H9 (cell line): ENCODE results near the gene UTP14A. TPM values are rescaled to one million over a fixed set of nuclear protein-coding genes. Genes with fewer than 3 reads are reported as not detected.
A peak's percentile ranks its signal among the peaks of the same experiment; 100 is the strongest.

Experiments
- DNase-seq: peaks from one replicate; pipeline ENCODE4 v3.0.0-alpha.2; 2017
- H2AFZ ChIP-seq: one replicate; pipeline ENCODE4 v1.6.1; 2013; ENCODE audit warnings: mild to moderate bottlenecking, low read length, control low read depth, moderate library complexity
- H2AK5ac ChIP-seq: 2 replicates; pipeline ENCODE4 v1.6.1; 2013; ENCODE audit warnings: low read length, control low read depth, mixed read lengths; ENCODE audit not compliant: insufficient read length
- H2BK120ac ChIP-seq: one replicate; pipeline ENCODE4 v1.6.1; 2013; ENCODE audit warnings: low read depth, mild to moderate bottlenecking, low read length, control low read depth, inconsistent platforms; ENCODE audit not compliant: poor library complexity, severe bottlenecking
- H2BK12ac ChIP-seq: 2 replicates; pipeline ENCODE4 v1.6.1; 2013; ENCODE audit warnings: low read length, control low read depth, mixed read lengths, low read depth; ENCODE audit not compliant: insufficient read length
- H2BK15ac ChIP-seq: 2 replicates; pipeline ENCODE4 v1.6.1; 2013; ENCODE audit warnings: low read depth, low read length, control low read depth
- H2BK20ac ChIP-seq: one replicate; pipeline ENCODE4 v1.6.1; 2013; ENCODE audit warnings: low read depth, mild to moderate bottlenecking, low read length, control low read depth, inconsistent platforms; ENCODE audit not compliant: poor library complexity, severe bottlenecking
- H2BK5ac ChIP-seq: 2 replicates; pipeline ENCODE4 v1.6.1; 2013; ENCODE audit warnings: low read length, control low read depth, mixed read lengths; ENCODE audit not compliant: insufficient read length
- H3K14ac ChIP-seq: 2 replicates; pipeline ENCODE4 v1.6.1; 2013; ENCODE audit warnings: low read length, control low read depth; ENCODE audit not compliant: insufficient read depth
- H3K18ac ChIP-seq: 2 replicates; pipeline ENCODE4 v1.6.1; 2013; ENCODE audit warnings: low read depth, mild to moderate bottlenecking, mixed read lengths, low read length, control low read depth; ENCODE audit not compliant: insufficient read length
- H3K23ac ChIP-seq: 2 replicates; pipeline ENCODE4 v1.6.1; 2013; ENCODE audit warnings: low read length, control low read depth, mixed read lengths, low read depth; ENCODE audit not compliant: insufficient read length
- H3K23me2 ChIP-seq: 2 replicates; pipeline ENCODE4 v1.6.1; 2013; ENCODE audit warnings: low read depth, mild to moderate bottlenecking, mixed read lengths, low read length, control low read depth; ENCODE audit not compliant: insufficient read length, poor library complexity, severe bottlenecking
- H3K27ac ChIP-seq: 2 replicates; pipeline ENCODE4 v1.5.1; 2013; ENCODE audit warnings: low read length, control low read depth, mixed read lengths, low read depth; ENCODE audit not compliant: insufficient read length
- H3K27me3 ChIP-seq: 2 replicates; pipeline ENCODE4 v1.6.1; 2013; ENCODE audit warnings: low read length, control low read depth, inconsistent platforms; ENCODE audit not compliant: insufficient read depth
- H3K4ac ChIP-seq: 2 replicates; pipeline ENCODE4 v1.6.1; 2013; ENCODE audit warnings: low read depth, mild to moderate bottlenecking, control low read depth, inconsistent platforms, low read length, moderate library complexity
- H3K4me1 ChIP-seq: 2 replicates; pipeline ENCODE4 v1.6.1; 2013; ENCODE audit warnings: low read length, control low read depth, inconsistent platforms; ENCODE audit not compliant: insufficient read depth
- H3K4me2 ChIP-seq: 2 replicates; pipeline ENCODE4 v1.6.1; 2013; ENCODE audit warnings: low read length, control low read depth, mixed read lengths; ENCODE audit not compliant: insufficient read length, insufficient read depth
- H3K56ac ChIP-seq: 2 replicates; pipeline ENCODE4 v1.6.1; 2013; ENCODE audit warnings: low read depth, mild to moderate bottlenecking, mixed read lengths, low read length, control low read depth; ENCODE audit not compliant: insufficient read length
- H3K79me1 ChIP-seq: 2 replicates; pipeline ENCODE4 v1.6.1; 2013; ENCODE audit warnings: low read depth, mild to moderate bottlenecking, moderate library complexity, low read length, control low read depth, inconsistent platforms; ENCODE audit not compliant: insufficient read depth, poor library complexity, severe bottlenecking
- H3K79me2 ChIP-seq: 2 replicates; pipeline ENCODE4 v1.6.1; 2013; ENCODE audit warnings: low read length, control low read depth, inconsistent platforms; ENCODE audit not compliant: insufficient read depth
- H3K9ac ChIP-seq: 2 replicates; pipeline ENCODE4 v1.6.1; 2013; ENCODE audit warnings: low read length, control low read depth, mixed read lengths; ENCODE audit not compliant: insufficient read length; ENCODE audit errors: extremely low read depth
- H3K9me3 ChIP-seq: one replicate; pipeline ENCODE4 v1.6.1; 2013; ENCODE audit warnings: low read depth, low read length, inconsistent platforms; ENCODE audit not compliant: control insufficient read depth
- H3T11ph ChIP-seq: one replicate; pipeline ENCODE4 v1.6.1; 2013; ENCODE audit warnings: mild to moderate bottlenecking, low read length, control low read depth, inconsistent platforms
- H4K20me1 ChIP-seq: one replicate; pipeline ENCODE4 v1.6.1; 2013; ENCODE audit not compliant: control insufficient read depth, insufficient read length, insufficient read depth
- H4K5ac ChIP-seq: 2 replicates; pipeline ENCODE4 v1.6.1; 2013; ENCODE audit warnings: low read depth, mild to moderate bottlenecking, mixed read lengths, low read length, control low read depth; ENCODE audit not compliant: insufficient read length
- H4K8ac ChIP-seq: replicated peaks from 2 replicates; pipeline ENCODE4 v1.6.1; 2013; ENCODE audit warnings: low read length, control low read depth, mixed read lengths, low read depth; ENCODE audit not compliant: insufficient read length
- H4K91ac ChIP-seq: 2 replicates; pipeline ENCODE4 v1.6.1; 2013; ENCODE audit warnings: low read depth, mild to moderate bottlenecking, moderate library complexity, mixed read lengths, low read length, control low read depth; ENCODE audit not compliant: insufficient read length
- H3K27ac Mint-ChIP-seq, 3 experiments: 2 replicates in 2 of 3; 3 replicates in 1 of 3; pipeline ENCODE4 v1.8.0; 2020 to 2021; ENCODE audit warnings: mixed read lengths in 3 of 3, mild to moderate bottlenecking in 1 of 3, moderate library complexity in 1 of 3
- H3K27me3 Mint-ChIP-seq: 2 replicates; pipeline ENCODE4 v1.8.0; 2021; ENCODE audit warnings: low read depth, mild to moderate bottlenecking, moderate library complexity, mixed read lengths
- H3K36me3 Mint-ChIP-seq, 3 experiments: 2 replicates in 2 of 3; 3 replicates in 1 of 3; pipeline ENCODE4 v1.8.0; 2020 to 2021; ENCODE audit warnings: low read depth in 3 of 3, mixed read lengths in 3 of 3; ENCODE audit not compliant: insufficient read depth in 1 of 3
- H3K4me1 Mint-ChIP-seq, 2 experiments: 2 replicates each; pipeline ENCODE4 v1.8.0; 2020; ENCODE audit warnings: mixed read lengths in 2 of 2
- H3K4me3 Mint-ChIP-seq, 2 experiments: 2 replicates in 1 of 2; 3 replicates in 1 of 2; pipeline ENCODE4 v1.8.0; 2020 to 2021; ENCODE audit warnings: mild to moderate bottlenecking in 2 of 2, mixed read lengths in 2 of 2, moderate library complexity in 1 of 2
- H3K9me3 Mint-ChIP-seq, 2 experiments: 2 replicates in 1 of 2; 3 replicates in 1 of 2; pipeline ENCODE4 v1.8.0; 2020; ENCODE audit warnings: mild to moderate bottlenecking in 2 of 2, mixed read lengths in 2 of 2, moderate library complexity in 1 of 2
- CTCF ChIP-seq: fragments of 200-600 bp; sonication (generic); conservative IDR thresholded peaks from 3 replicates; pipeline ENCODE4 v1.8.0; 2021; ENCODE audit warnings: antibody characterized with exemption, mild to moderate bottlenecking
- WGBS: extraction: QIAGEN DNeasy Blood & Tissue Kit; methylation state at CpG from one replicate; pipeline ENCODE4 v1.1.7; 2013; ENCODE audit warnings: missing lambda C conversion rate, low lambda C conversion rate, mixed read lengths; ENCODE audit not compliant: insufficient read length; ENCODE audit errors: extremely low coverage; 5-methylcytosine and 5-hydroxymethylcytosine counted together
- total RNA-seq: library from RNA; stranded (reverse); gene quantifications from 2 replicates; pipeline ENCODE4 v1.2.1, GENCODE V29; 2021

Gene UTP14A
- total RNA-seq, 1 experiment from 2014 or later, result 37.0 TPM

GRCh38 chrX:129956765-129957164 lies 50.8 kb downstream of the UTP14A start:
- Histone ChIP-seq H3K9ac (no peak overlapping the region), H2BK15ac (no peak overlapping the region), H3K4me2 (peak overlapping the region; percentile 59), H4K91ac (no peak overlapping the region), H2BK120ac (no peak overlapping the region), H3K14ac (no peak overlapping the region), H4K5ac (no peak overlapping the region), H3K27me3 (peaks cover 65% of the 10 kb centered on the region), H3K23me2 (peaks cover 22% of the 10 kb centered on the region), H3K4ac (no peak overlapping the region), H3K56ac (no peak overlapping the region), H2BK20ac (no peak overlapping the region), H4K8ac (no peak overlapping the region), H2AFZ (no peak overlapping the region), H3K79me2 (no peaks in the 10 kb centered on the region), H4K20me1 (no peaks in the 10 kb centered on the region), H2BK5ac (no peak overlapping the region), H3K79me1 (no peaks in the 10 kb centered on the region), H3K23ac (no peak overlapping the region), H3K9me3 (peaks cover 19% of the 10 kb centered on the region), H3K18ac (no peak overlapping the region), H3K4me1 (no peaks in the 10 kb centered on the region), H2AK5ac (no peak overlapping the region), H3K27ac (no peak overlapping the region), H3T11ph (no peak overlapping the region), H2BK12ac (no peak overlapping the region)
- no peak for DNase-seq
- Mint-ChIP-seq H3K9me3 (peaks cover 0 to 83% of the 10 kb centered on the region in 2 experiments; a peak in 3 of 5 replicates), H3K27ac (no peak overlapping the region), H3K36me3 (peaks cover 0 to 5% (median 0%) of the 10 kb centered on the region in 3 experiments; a peak in 2 of 7 replicates), H3K4me1 (peaks cover 20 to 44% of the 10 kb centered on the region in 2 experiments), H3K27me3 (peaks cover 92% of the 10 kb centered on the region), H3K4me3 (peak overlapping the region; percentile 70 to 86)
- TF ChIP-seq CTCF, result no peak
- no CpG with 5 or more reads among the region's 20 CpGs for WGBS
